Left ventricle myocardium inferior (tissue), 1 donor: Measurements from ENCODE around the gene MACF1. TPM values are rescaled to one million over a fixed set of nuclear protein-coding genes. Genes with fewer than 3 reads are reported as not detected.

Experiments
- DNase-seq: peaks from one replicate; pipeline ENCODE4 v3.0.0-alpha.2; 2020
- H3K27ac ChIP-seq: fragments of 200-600 bp; replicated peaks from 2 replicates; pipeline ENCODE4 v1.8.0; 2021
- H3K27me3 ChIP-seq: fragments of 200-600 bp; 2 replicates; pipeline ENCODE4 v1.8.0; 2021; ENCODE audit warnings: low read depth
- H3K36me3 ChIP-seq: fragments of 200-600 bp; 2 replicates; pipeline ENCODE4 v1.8.0; 2021
- H3K4me1 ChIP-seq: fragments of 200-600 bp; 2 replicates; pipeline ENCODE4 v1.8.0; 2021
- H3K4me3 ChIP-seq: fragments of 200-600 bp; 2 replicates; pipeline ENCODE4 v1.8.0; 2021; ENCODE audit warnings: mild to moderate bottlenecking, moderate library complexity
- H3K9me3 ChIP-seq: fragments of 200-600 bp; replicated peaks from 2 replicates; pipeline ENCODE4 v1.8.0; 2021
- intact Hi-C: fragments of 100-400 bp; cut with micrococcal nuclease; formaldehyde crosslinking; loops from one replicate; pipeline ENCODE4 v1.11.0; 2022
- total RNA-seq: library from RNA; stranded (reverse); fragmentation: NEBNext Ultra II Directional; extraction: Animal tissue kit (Norgen Biotek cat#: 25700); gene quantifications from one replicate; pipeline ENCODE4 v1.2.1, GENCODE V29; 2021
- TF ChIP-seq, protein P1 (sequence below): fragments of 200-600 bp; IDR thresholded peaks from 2 replicates; pipeline ENCODE4 v1.8.0; 2021; ENCODE audit warnings: antibody characterized with exemption, mild to moderate bottlenecking, borderline replicate concordance
- donor health status: DM: no; HTN: yes; CAD: no; lungs with severe emphysema.

MACF1 gene
- total RNA-seq, 1 donor from 2014 or later = 181 TPM

GRCh38 chr1:39282537-39283216, 78.2 kb downstream of the MACF1 start:
- no peak overlapping the region for H3K4me3 ChIP-seq
- H3K4me1 ChIP-seq = peaks cover 40% of the 10 kb centered on the region
- no peaks in the 10 kb centered on the region for H3K9me3 ChIP-seq
- H3K36me3 ChIP-seq = peaks cover 58% of the 10 kb centered on the region
- DNase-seq = no peak
- H3K27me3 ChIP-seq = no peaks in the 10 kb centered on the region
- intact Hi-C loops = no loop called here
- no peak overlapping the region for H3K27ac ChIP-seq
- TF ChIP-seq, protein P1, sequence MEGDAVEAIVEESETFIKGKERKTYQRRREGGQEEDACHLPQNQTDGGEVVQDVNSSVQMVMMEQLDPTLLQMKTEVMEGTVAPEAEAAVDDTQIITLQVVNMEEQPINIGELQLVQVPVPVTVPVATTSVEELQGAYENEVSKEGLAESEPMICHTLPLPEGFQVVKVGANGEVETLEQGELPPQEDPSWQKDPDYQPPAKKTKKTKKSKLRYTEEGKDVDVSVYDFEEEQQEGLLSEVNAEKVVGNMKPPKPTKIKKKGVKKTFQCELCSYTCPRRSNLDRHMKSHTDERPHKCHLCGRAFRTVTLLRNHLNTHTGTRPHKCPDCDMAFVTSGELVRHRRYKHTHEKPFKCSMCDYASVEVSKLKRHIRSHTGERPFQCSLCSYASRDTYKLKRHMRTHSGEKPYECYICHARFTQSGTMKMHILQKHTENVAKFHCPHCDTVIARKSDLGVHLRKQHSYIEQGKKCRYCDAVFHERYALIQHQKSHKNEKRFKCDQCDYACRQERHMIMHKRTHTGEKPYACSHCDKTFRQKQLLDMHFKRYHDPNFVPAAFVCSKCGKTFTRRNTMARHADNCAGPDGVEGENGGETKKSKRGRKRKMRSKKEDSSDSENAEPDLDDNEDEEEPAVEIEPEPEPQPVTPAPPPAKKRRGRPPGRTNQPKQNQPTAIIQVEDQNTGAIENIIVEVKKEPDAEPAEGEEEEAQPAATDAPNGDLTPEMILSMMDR = no peak

DNA sequence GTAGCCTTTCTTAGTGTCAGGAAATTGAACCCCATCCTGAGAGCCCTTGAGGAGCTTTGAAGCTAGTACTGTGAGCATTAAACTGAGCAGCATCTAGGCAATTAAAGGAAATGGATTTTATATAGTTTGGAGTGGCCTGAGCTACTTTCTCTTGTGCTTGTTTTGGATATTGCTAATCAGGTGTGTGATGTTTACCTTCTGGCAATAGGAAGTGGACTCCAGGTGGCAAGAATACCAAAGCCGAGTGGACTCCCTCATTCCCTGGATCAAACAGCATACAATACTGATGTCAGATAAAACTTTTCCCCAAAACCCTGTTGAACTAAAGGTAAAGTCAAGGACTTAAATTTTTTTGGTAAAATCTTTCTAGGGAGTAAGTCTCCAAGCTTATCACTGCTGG, 79.4 kb downstream of the MACF1 start:
- H3K27ac ChIP-seq = no peak overlapping the region

GRCh38 chr1:39287541-39287940, 83.0 kb downstream of the MACF1 start:
- TF ChIP-seq, protein P1 = no peak
- Histone ChIP-seq H3K27ac (no peak overlapping the region), H3K4me3 (no peak overlapping the region), H3K27me3 (no peaks in the 10 kb centered on the region), H3K4me1 (peaks cover 11% of the 10 kb centered on the region), H3K9me3 (no peaks in the 10 kb centered on the region), H3K36me3 (peaks cover 85% of the 10 kb centered on the region)
- DNase-seq = no peak
- intact Hi-C loops = no loop called here

More for the DNA sequence above, 79.4 kb downstream of the MACF1 start:
- H3K4me1 ChIP-seq = peaks cover 29% of the 10 kb centered on the region
- no peak for DNase-seq
- no peaks in the 10 kb centered on the region for H3K9me3 ChIP-seq
- H3K36me3 ChIP-seq = peaks cover 70% of the 10 kb centered on the region
- TF ChIP-seq, protein P1 = no peak
- no peak overlapping the region for H3K4me3 ChIP-seq
- H3K27me3 ChIP-seq = no peaks in the 10 kb centered on the region
- intact Hi-C loops = no loop called here

DNA sequence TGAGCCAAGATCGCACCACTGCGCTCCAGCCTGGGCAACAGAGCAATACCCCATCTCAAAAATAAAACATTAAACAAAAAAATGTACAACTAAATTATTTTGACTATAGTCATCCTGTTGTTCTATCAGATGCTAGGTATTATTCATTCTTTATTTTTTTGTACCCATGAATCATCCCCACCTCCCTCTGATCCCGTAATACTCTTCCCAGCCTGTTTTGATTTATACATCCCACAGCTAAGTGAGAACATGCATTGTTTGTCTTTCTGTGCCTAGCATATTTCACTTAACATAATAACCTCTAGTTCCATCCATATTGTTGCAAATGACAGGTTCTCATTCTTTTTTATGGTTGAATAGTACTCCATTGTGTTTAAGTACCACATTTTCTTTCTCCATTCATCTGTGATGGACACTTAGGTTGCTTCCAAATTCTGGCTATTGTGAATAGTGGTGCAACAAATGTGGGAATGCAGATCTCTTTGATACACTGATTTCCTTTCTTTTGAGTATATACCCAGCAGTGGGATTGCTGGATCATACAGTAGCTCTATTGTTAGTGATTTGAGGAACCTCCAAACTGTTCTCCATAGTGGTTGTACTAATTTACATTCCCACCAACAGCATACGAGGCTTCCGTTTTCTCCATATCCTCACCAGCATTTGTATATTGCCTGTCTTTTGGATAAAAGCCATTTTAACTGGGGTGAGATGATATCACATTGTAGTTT, 84.4 kb downstream of the MACF1 start:
- intact Hi-C loops = no loop called here
- DNase-seq = no peak
- peaks cover 85% of the 10 kb centered on the region for H3K36me3 ChIP-seq

GRCh38 chr1:39292401-39292800, 87.9 kb downstream of the MACF1 start:
- peaks cover 26% of the 10 kb centered on the region for H3K4me1 ChIP-seq
- intact Hi-C loops = no loop called here
- no peak overlapping the region for H3K27ac ChIP-seq
- DNase-seq = no peak
- TF ChIP-seq, protein P1 = no peak
- H3K27me3 ChIP-seq = no peaks in the 10 kb centered on the region
- H3K36me3 ChIP-seq = peaks cover 82% of the 10 kb centered on the region
- no peaks in the 10 kb centered on the region for H3K9me3 ChIP-seq
- no peak overlapping the region for H3K4me3 ChIP-seq

More for the DNA sequence above, 84.4 kb downstream of the MACF1 start:
- H3K9me3 ChIP-seq = no peaks in the 10 kb centered on the region
- H3K27me3 ChIP-seq = no peaks in the 10 kb centered on the region
- TF ChIP-seq, protein P1 = no peak
- H3K27ac ChIP-seq = no peak overlapping the region
- H3K4me3 ChIP-seq = no peak overlapping the region
- peaks cover 20% of the 10 kb centered on the region for H3K4me1 ChIP-seq
